ENCODE data around the gene GPBAR1.

GPBAR1 gene

GRCh38 chr2:218296847-218297246, 36.0 kb downstream of the GPBAR1 start:
- Histone ChIP-seq H3K4me1 (ENCODE audit: low read length) (peaks cover 28% of the 10 kb centered on the region), H3F3A (ENCODE audit: insufficient read depth, low read length) (peaks cover 15% of the 10 kb centered on the region; the same call in 1 of the 2 replicates), H2AFZ (ENCODE audit: low read length) (no peak overlapping the region), H3K4me2 (ENCODE audit: low read depth, low read length) (no peak overlapping the region), H3K27ac (ENCODE audit: low read length) (no peak overlapping the region), H3K9me3 (replicated peaks; ENCODE audit: insufficient read depth, low read length) (no peaks in the 10 kb centered on the region), H3K9me2 (replicated peaks; ENCODE audit: insufficient read depth, low read length) (no peaks in the 10 kb centered on the region), H4K20me1 (ENCODE audit: insufficient read depth, low read length) (no peaks in the 10 kb centered on the region), H3K9ac (ENCODE audit: low read length) (no peak overlapping the region), H3K27me3 (replicated peaks; ENCODE audit: insufficient read depth, low read length) (no peaks in the 10 kb centered on the region), H3K79me2 (ENCODE audit: low read length) (peaks cover 5% of the 10 kb centered on the region), H3K4me3 (ENCODE audit: low read length) (no peak overlapping the region), H3K36me3 (replicated peaks; ENCODE audit: insufficient read depth, low read length) (no peaks in the 10 kb centered on the region)
- TF ChIP-seq CTCF (IDR thresholded peaks at IDR 0.05; ENCODE audit: low read length) (no peak), EZH2phosphoT487 (IDR thresholded peaks at IDR 0.05; ENCODE audit: low read length) (no peak), EZH2 (optimal IDR thresholded peaks at IDR 0.05; ENCODE audit: low read depth, low read length) (no peak)
- DNase-seq = no peak

- Histone ChIP-seq H3K9me2 (replicated peaks; ENCODE audit: insufficient read depth, low read length) (no peaks in the 10 kb centered on the region), H2AFZ (ENCODE audit: low read length) (no peak overlapping the region), H4K20me1 (ENCODE audit: insufficient read depth, low read length) (no peaks in the 10 kb centered on the region), H3K9ac (ENCODE audit: low read length) (no peak overlapping the region), H3K36me3 (replicated peaks; ENCODE audit: insufficient read depth, low read length) (no peaks in the 10 kb centered on the region), H3K9me3 (replicated peaks; ENCODE audit: insufficient read depth, low read length) (no peaks in the 10 kb centered on the region), H3K27me3 (replicated peaks; ENCODE audit: insufficient read depth, low read length) (no peaks in the 10 kb centered on the region), H3K79me2 (ENCODE audit: low read length) (no peaks in the 10 kb centered on the region), H3K4me3 (ENCODE audit: low read length) (no peak overlapping the region), H3K4me2 (ENCODE audit: low read depth, low read length) (no peak overlapping the region), H3F3A (ENCODE audit: insufficient read depth, low read length) (0 out of 2 replicates have a peak, but pooled peaks cover 9% of the 10 kb centered on the region), H3K27ac (ENCODE audit: low read length) (no peak overlapping the region), H3K4me1 (ENCODE audit: low read length) (peaks cover 21% of the 10 kb centered on the region)
- DNase-seq = no peak
- no peak for TF ChIP-seq EZH2 (optimal IDR thresholded peaks at IDR 0.05; ENCODE audit: low read depth, low read length)
- TF ChIP-seq CTCF (IDR thresholded peaks at IDR 0.05; ENCODE audit: low read length) = no peak
- TF ChIP-seq EZH2phosphoT487 (IDR thresholded peaks at IDR 0.05; ENCODE audit: low read length) = no peak
These were observed 37.6 kb downstream of the GPBAR1 start for GRCh38 chr2:218298314-218298875.

GRCh38 chr2:218300141-218300540, 39.3 kb downstream of the GPBAR1 start:
- 0 out of 2 replicates have a peak, but pooled peaks cover 5% of the 10 kb centered on the region for H3F3A ChIP-seq (ENCODE audit: insufficient read depth, low read length)
- H3K9ac ChIP-seq (ENCODE audit: low read length) = no peak overlapping the region
- H3K27ac ChIP-seq (ENCODE audit: low read length) = no peak overlapping the region
- no peaks in the 10 kb centered on the region for H3K9me3 ChIP-seq (replicated peaks; ENCODE audit: insufficient read depth, low read length)
- no peak overlapping the region for H3K4me2 ChIP-seq (ENCODE audit: low read depth, low read length)
- H3K4me1 ChIP-seq (ENCODE audit: low read length) = peaks cover 9% of the 10 kb centered on the region
- H3K27me3 ChIP-seq (replicated peaks; ENCODE audit: insufficient read depth, low read length) = no peaks in the 10 kb centered on the region
- H3K36me3 ChIP-seq (replicated peaks; ENCODE audit: insufficient read depth, low read length) = no peaks in the 10 kb centered on the region
- no peak overlapping the region for H3K4me3 ChIP-seq (ENCODE audit: low read length)
- TF ChIP-seq EZH2phosphoT487 (IDR thresholded peaks at IDR 0.05; ENCODE audit: low read length) (no peak), EZH2 (optimal IDR thresholded peaks at IDR 0.05; ENCODE audit: low read depth, low read length) (no peak), CTCF (IDR thresholded peaks at IDR 0.05; ENCODE audit: low read length) (no peak)
- H2AFZ ChIP-seq (ENCODE audit: low read length) = no peak overlapping the region
- DNase-seq = no peak
- H3K9me2 ChIP-seq (replicated peaks; ENCODE audit: insufficient read depth, low read length) = no peaks in the 10 kb centered on the region
- H3K79me2 ChIP-seq (ENCODE audit: low read length) = no peaks in the 10 kb centered on the region
- H4K20me1 ChIP-seq (ENCODE audit: insufficient read depth, low read length) = no peaks in the 10 kb centered on the region
